Breast epithelium (tissue), 3 donors: ENCODE measurements around the gene UBR2.

Source experiments
- CTCF ChIP-seq, 3 donors: fragments of 450-650 bp; IDR thresholded peaks; one replicate each; pipeline ENCODE4 v1.5.1; 2016 to 2017; ENCODE audit warnings: antibody characterized with exemption in 3 of 3, mild to moderate bottlenecking in 3 of 3, moderate library complexity in 3 of 3
- POLR2A ChIP-seq: fragments of 450-650 bp; IDR thresholded peaks from one replicate; pipeline ENCODE4 v1.6.1; 2016; ENCODE audit warnings: antibody characterized with exemption, mild to moderate bottlenecking, moderate library complexity
- POLR2AphosphoS5 ChIP-seq, 3 donors: sonication (generic); formaldehyde crosslinking; IDR thresholded peaks; one replicate each; pipeline ENCODE4 v1.6.1; 2017; ENCODE audit warnings: antibody characterized with exemption in 3 of 3

DNA sequence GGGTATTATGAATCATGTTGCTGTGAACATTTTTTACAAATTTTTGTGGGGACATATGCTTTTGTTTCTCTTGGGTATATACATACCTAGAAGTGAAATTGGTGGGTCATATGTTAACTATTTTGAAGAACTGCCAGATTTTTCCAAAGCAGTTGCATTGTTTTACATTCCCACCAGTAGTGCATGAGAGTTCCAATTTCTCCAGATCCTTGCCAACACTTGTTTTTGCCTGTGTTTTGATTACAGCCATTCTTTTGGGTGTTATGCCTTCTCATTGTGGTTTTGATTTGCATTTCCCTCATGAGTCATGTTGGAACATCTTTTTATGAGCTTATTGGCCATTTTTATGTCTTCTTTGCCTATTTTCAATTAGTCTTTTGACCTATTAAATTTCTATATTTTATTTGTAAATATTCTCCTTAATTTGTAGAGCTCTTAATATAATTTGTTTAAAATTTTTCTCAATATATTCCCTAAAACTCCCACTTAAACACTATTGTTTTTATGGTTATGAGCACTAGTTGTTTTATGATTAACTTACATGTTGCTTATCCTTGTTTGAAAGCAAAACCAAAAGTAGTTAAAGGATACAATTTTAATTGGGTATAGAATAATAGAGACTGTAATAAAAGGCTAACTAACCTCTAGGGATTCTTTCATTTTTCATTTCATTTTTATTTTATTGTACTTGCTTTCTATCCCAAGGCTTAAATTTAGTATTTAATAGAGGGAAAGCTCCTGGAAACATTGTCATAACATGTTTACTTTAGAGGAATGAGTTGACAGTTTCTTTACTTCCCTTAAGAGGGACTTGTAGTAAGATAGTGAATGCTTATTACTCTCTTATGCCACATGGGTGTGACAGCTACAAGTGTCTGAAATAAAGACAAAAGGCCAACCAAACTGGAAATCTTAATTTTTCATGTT lies 5.5 kb downstream of the UBR2 start:
- TF ChIP-seq CTCF (IDR thresholded peaks at IDR 0.05) (no peak), POLR2AphosphoS5 (IDR thresholded peaks at IDR 0.05) (no peak), POLR2A (no peak)
